Measurements from ENCODE around the gene FAM200A.
A peak's percentile ranks its signal among the peaks of the same experiment; 100 is the strongest.
"Not testable (repeated sequence)": the region's sequence is repeated elsewhere in the genome, so short reads cannot be mapped to it uniquely, and the experiment has no call there.

The FAM200A gene

GRCh38 chr7:99557940-99558305 is 6.0 kb upstream of the FAM200A start:
- no peak for DNase-seq (ENCODE audit: low read depth)
- no peak for TF ChIP-seq CTCF (conservative IDR thresholded peaks at IDR 0.05; ENCODE audit: control insufficient read depth, insufficient read depth, low read depth, low read length)
- peak overlapping the region; percentile 95 for H3K4me3 ChIP-seq (ENCODE audit: control insufficient read depth, low read depth, low read length)

- no peak for TF ChIP-seq CTCF (conservative IDR thresholded peaks at IDR 0.05; ENCODE audit: control insufficient read depth, insufficient read depth, low read depth, low read length)
- no peak for DNase-seq (ENCODE audit: low read depth)
- H3K4me3 ChIP-seq (ENCODE audit: control insufficient read depth, low read depth, low read length), result peak overlapping the region; percentile 95
Observed at GRCh38 chr7:99557196-99557607, 5.3 kb upstream of the FAM200A start.

- DNase-seq (ENCODE audit: low read depth), result no peak
- TF ChIP-seq CTCF (conservative IDR thresholded peaks at IDR 0.05; ENCODE audit: control insufficient read depth, insufficient read depth, low read depth, low read length), result no peak
- H3K4me3 ChIP-seq (ENCODE audit: control insufficient read depth, low read depth, low read length), result no peak overlapping the region
Observed at GRCh38 chr7:99554939-99555338, 3.0 kb upstream of the FAM200A start.

- TF ChIP-seq CTCF (conservative IDR thresholded peaks at IDR 0.05; ENCODE audit: control insufficient read depth, insufficient read depth, low read depth, low read length), result no peak
- no peak overlapping the region for H3K4me3 ChIP-seq (ENCODE audit: control insufficient read depth, low read depth, low read length)
- no peak for DNase-seq (ENCODE audit: low read depth)
Observed at GRCh38 chr7:99553039-99553438, 1.1 kb upstream of the FAM200A start.

- peak overlapping the region; percentile 95 for H3K4me3 ChIP-seq (ENCODE audit: control insufficient read depth, low read depth, low read length)
- no peak for TF ChIP-seq CTCF (conservative IDR thresholded peaks at IDR 0.05; ENCODE audit: control insufficient read depth, insufficient read depth, low read depth, low read length)
- DNase-seq (ENCODE audit: low read depth), result peak; percentile 25
Observed at GRCh38 chr7:99551334-99551733, 580 bp downstream of the FAM200A start.

- not testable (repeated sequence) for H3K4me3 ChIP-seq (ENCODE audit: control insufficient read depth, low read depth, low read length)
Observed at GRCh38 chr7:99549545-99549944, 2.4 kb downstream of the FAM200A start.

GRCh38 chr7:99545308-99545707 is 6.6 kb downstream of the FAM200A start:
- not testable (repeated sequence) for DNase-seq (ENCODE audit: low read depth); H3K4me3 ChIP-seq (ENCODE audit: control insufficient read depth, low read depth, low read length)

More at GRCh38 chr7:99549545-99549944, 2.4 kb downstream of the FAM200A start:
- DNase-seq (ENCODE audit: low read depth), result not testable (repeated sequence)

- H3K4me3 ChIP-seq (ENCODE audit: control insufficient read depth, low read depth, low read length), result no peak overlapping the region
- no peak for TF ChIP-seq CTCF (conservative IDR thresholded peaks at IDR 0.05; ENCODE audit: control insufficient read depth, insufficient read depth, low read depth, low read length)
- no peak for DNase-seq (ENCODE audit: low read depth)
Observed at GRCh38 chr7:99543916-99544315, 8.0 kb downstream of the FAM200A start.

Measured in fibroblast of mammary gland (primary cell).